Stimulated activated CD8-positive, alpha-beta memory T cell treated with anti-CD3 and anti-CD28 coated beads, Interleukin-7, amount 100 ng/mL, for 24 hours (primary cell): ENCODE results near the gene SLC2A10.

Source experiments
- DNase-seq: peaks from one replicate; pipeline ENCODE4 v3.0.0-alpha.2; 2020; ENCODE audit warnings: low read depth

The SLC2A10 gene

DNA sequence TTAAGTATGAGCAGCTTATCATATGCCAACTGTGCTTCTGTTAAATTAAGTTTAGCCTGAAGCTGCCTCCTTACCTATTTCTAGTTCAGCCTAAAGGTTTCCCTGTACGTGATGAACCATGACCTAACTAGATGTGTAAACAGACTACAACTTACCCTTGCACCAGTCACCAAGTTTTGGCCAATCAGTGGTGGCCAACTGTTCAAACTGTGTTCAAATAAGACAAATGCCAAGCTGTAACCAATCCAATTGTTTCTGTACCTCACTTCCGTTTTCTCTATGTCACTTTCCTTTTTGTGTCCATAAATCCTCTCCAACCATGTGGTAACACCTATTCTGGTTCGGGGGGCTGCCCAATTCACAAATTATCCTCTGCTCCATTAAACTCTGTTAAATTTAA, 6.0 kb upstream of the SLC2A10 start:
- no peak for DNase-seq

DNA sequence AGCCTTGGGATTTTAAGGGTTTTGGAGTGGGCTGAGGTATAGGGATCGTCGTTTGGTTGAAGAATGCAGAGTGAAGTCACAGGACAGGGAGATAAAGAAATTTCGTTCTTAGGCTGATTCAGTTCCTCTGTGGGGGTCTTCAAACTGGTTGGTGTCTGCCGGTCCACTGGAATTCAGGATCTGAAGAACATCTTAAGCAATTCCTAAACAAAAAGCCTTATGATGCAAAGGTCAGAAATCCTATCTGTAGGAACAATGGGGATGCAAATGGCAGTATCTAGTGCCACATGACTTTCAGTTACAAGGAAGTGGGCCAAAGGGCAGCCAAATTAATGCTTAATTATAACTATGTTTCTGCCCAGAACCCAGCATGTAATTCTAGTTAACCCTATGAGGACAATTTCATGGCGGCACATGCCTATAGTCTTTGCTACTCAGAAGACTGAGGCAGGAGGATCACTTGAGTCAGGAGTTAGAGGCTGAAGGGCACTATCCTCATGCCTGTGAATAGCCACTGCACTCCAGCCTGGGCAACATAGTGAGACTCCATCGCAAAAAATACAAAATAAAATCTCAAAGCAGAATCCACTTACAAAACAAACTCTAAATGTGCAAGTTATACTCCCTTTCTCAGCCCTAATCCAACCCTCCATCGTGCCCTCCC, 4.6 kb upstream of the SLC2A10 start:
- no peak for DNase-seq

DNA sequence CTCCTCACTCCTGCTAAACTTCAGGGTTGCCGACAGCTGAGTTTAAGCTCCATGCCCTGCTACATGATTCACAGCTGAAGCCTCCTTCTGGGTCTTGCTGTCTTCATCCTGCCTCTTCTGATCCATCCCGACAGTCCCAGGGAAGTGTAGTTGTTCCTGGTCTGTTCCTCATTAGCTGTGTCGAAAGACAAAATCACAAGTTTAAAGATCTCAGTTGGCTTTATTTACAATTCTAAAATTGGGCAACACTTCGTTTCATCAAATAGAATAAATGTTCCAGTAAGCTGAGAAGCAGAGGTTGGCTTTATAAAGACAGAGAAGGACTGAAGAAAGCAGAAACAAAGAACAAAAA, 4.1 kb upstream of the SLC2A10 start:
- no peak for DNase-seq

DNA sequence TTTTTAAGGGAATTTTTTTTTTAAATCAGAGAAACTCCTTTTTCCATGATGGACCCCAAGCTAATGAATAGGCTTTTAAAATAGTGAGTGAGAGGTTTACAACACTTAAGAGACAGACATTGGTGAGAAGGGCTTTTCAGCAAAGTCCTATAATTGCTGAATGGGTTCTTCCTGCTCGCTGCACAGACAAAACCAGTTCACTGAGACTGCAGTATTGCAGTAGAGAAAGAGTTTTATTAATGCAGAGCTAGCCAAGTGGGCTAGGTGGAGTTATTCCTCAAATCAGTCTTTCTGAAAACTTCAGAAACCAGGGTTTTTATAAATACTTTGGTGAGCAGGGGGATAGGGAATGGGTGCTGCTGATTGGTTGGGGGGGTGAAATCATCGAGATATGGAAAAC, 3.2 kb upstream of the SLC2A10 start:
- DNase-seq = no peak

DNA sequence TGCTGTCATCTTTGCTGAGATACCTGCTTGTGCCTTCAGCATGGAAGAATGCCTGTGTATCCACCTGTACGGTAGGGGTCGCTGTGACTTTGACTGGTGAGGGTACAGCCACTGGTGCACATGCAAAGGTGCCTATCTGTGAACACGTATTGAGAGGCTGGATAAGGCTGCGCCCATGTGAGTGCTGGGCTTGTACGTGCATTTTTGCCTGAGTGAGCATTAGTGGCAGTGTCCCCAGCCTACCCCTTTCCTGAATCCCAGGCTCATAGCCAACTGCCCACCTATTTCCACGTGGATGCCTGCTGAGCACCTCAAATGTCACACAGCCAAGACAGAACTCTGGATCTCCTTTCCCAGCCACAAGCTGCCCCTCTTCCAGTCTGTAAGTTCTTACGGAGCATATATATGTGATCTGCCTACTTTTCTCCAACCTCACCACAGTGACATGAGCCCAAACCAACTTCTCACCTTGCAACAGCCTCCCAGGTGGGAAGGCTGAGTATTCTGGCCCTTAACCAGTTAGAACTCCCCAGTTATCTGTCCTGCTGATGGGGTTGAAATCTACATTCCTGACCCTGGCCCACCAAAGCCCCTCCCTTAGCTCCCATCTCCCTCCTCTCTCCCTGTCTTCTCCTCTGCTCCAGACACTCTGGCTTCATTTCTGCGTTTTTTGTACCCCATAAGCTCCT, 1.1 kb upstream of the SLC2A10 start:
- no peak for DNase-seq

DNA sequence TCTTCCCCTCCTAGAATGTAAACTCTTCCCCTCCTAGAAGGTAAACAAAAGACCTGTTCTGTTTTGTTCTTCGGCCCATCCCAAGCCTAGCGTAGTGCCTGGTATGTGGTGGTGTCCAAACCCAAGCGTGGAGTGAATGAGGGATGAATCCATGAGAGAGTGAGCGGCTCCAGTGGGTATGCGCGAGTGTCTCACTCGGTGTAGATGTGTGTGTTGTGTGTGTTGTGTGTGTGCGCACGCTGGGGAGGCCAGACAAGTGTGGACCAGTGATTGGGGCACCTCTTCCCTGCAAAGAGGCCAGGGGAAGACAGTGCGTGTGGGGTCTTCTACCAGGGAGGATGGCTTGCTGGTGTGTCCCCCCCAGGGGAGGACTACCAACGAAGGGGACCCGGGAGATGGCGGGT, 392 bp upstream of the SLC2A10 start:
- no peak for DNase-seq

DNA sequence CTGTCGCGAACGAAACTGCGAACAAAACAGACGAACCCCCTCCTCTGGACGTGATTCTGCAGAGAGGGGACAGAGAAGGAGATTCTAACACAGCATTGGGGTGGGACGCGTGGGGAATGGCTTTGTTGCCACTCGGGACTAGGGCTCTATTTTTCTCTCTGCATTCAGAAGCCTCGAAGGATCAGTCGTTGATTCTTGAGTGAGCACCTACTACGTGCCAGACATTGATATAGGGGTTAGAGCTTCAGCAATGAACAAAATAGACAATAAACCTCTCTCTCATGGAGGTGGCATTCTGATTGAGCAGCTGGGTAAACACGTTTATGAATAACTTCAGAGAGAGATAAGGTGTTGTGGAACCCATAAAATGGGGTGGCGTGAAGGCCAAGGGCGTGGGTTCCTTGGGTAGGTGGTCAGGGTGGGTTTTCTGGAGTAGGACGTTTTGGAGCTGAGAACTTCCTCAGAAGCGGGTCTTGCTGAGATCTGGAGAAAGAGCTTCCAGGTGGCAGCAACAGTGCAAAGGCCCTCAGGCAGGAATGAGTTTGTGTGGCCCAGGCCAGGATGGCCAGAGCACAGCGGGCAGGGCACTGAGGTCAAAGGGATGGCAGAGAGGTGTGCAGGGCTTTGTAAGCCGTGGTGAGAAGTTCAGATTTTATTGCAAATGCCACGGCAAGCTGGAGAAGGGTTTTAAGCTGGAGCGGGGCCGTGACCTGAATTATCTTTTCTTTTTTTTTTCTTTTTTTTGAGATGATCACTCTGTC, 884 bp downstream of the SLC2A10 start:
- no peak for DNase-seq

DNA sequence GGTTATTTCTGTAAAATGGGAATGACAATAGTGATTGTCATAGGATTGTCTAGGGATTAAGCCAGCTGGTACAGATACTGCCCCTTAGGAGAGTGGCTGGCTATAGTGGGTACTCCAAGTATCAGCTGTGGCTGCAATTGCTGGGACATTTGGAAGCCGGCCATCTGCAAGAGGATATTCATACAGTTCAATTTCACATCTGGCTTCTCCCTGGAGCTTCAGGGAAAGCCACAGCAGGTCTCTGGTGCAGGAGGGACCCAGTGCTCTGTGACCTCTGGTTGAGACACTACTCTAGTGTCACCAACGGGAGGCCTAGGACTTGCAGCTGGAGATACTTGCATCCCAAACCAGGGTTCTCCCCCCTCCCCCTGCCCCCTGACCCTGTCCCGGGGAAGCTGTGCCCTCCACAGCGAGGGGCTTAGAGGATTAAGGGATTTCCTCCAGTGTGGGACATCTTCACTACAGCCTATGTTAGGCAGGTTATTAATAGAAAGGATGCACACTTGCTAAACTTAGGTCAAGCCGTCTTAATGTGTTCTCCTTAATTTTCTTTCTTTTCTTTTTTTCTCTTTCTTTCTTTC, 2.7 kb downstream of the SLC2A10 start:
- DNase-seq = no peak

DNA sequence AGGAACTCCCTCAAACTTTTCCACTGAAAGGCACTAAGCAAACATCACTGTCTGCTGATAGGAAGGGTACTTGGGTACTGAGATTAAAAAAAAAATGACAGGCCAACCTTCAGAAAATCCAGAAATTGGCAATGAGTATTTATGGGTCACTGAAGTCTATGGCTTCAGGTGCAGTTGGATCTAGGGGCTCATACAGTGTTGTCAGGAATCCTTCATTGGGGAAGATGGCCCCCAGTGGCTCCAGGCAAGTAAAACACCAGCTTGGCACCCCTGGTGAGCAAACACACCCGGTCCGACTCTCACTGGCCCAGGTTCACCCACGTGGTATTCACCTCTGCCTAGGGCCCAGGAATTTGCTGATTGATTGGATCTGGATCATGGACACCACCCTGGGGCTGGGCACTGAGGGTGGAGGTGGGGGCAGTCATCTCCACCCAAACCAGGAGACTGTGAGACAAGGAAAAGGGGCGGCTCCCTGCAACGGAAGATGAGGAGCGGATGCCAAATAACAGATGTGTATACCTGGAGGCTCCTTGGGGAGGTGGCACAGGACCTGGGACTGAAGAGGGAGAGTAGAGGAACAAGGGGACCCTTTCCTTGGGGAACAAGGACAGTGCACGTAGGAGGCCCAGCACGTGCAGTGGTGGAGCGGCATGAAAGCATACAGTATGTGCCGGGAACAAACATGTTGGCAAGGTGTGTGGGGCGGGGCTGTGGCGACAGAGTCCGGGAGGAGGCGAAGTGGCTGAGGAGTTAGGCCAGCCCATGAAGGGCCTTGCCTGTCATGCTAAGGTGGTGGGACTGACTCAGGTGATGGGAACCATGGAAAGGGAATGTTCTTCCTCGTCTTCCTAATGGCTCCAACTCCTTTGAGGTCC, 4.7 kb downstream of the SLC2A10 start:
- DNase-seq = no peak

DNA sequence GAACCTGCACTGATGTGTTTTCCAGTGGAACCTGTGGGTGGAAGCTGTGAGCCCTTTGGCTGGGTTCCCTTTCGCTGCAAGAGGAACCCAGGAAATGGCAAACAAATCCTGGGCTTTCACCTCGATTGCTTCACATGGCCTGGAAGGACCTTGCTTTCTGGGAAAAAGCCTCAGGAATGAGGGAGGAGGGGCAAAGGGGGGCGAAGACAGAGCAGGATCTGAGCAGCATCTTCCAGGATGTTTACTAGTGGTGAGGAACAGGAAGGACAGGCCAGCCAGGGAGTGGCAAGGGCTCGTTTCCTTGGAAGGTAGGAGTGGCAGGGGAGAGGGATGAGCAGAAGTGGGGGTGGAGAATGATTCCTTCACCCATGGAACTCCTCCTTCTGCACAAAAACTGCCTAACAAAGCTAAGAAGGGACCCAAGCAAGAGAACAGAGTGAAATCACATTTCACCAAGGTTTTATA, 5.9 kb downstream of the SLC2A10 start:
- no peak for DNase-seq

DNA sequence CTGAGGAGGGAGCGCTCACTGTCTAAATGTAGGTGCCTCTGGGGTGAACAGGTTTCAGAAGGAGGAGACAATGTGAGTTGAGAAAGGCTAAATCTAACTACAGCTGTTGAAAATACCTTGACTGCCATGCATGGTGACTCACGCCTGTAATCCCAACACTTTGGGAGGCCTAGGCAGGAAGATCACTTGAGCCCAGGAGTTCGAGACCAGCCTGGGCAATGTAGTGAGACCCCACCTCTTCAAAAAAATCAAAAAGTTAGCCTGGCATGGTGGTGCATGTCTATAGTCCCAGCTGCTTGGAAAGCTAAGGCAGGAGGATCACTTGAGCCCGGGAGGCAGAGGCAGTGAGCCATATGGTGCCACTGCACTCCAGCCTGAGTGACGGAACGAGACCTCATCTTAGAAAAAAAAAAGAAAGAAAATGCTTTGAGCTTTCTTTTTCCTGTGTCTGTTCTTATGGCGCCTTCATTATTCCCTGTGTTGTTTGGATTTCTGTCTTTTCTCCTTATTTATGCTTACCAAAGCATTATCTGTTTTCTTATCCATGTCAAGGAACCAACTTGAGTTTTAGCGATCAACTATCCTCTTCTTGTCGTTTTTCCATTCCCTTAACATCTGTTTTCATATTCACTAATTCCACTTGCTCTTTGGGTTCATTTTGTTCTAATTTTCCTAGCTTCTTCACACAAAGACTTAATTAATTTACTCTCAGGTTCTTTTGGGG, 8.5 kb downstream of the SLC2A10 start:
- DNase-seq = no peak

DNA sequence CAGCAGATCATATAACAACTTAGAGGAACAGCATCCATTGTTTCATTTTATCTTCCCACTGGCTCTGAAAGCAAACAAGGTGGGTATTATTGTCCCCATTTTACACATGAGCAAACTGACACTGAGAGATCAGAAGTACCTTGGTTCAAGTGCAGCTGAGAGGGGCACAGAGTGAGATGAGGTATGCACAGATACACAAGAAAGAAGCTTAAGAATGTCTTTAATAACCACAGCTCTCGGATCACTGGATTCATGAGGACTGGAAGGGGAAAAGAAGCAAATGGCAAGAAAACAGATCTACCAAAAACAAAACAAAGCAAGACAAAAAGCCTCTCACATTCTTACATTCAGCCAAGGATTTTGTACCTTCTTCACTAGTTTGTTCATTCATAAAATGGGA, 10.6 kb downstream of the SLC2A10 start:
- no peak for DNase-seq

DNA sequence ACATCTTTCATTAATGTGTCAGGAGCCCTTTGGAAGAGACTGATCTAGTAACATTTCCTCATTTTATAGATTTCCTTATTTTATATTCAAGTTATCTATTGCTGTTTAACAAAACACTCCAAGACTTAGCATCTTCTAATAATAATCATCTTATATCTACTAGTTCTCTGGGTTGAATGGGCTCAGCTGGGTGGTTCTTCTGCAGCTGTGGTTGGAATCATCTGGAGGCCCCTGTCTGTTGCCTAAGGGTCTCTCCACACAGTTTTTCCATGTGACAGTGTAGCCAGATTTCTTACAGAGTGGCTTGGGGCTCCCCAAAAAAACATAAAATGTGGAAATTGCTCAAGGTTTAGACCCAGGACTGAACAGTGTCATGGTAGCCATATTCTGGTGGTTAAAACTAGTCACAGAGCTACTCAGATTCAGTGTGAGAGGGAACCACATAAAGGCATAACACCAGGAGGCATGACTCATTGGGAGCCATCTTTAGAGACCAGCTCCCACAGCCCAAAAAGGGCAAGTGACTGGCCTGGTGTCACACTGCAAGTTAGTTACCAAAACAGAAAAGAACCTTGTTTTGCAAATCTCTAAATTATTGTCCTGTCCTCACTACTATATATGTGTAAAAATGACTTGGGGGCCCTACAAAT, 11.5 kb downstream of the SLC2A10 start:
- DNase-seq = no peak

DNA sequence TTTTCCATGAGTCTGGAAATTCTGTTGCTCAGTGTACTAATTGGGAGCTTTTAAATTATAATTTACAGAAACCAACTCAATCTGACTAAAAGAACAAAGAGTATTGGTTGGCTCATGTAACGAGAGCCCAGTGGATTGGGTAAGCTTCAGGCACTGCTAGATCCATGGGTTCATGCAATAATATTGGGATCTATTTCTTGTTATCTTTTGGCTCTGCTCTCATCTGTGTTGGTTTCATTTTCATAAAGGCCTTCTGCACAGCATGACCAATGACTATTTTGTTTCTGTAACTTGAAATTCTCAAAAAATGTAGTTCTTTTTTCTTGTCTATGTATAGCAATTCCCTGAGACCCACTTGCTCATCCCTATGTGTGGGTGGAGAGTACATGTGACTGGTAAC, 12.0 kb downstream of the SLC2A10 start:
- DNase-seq = no peak

DNA sequence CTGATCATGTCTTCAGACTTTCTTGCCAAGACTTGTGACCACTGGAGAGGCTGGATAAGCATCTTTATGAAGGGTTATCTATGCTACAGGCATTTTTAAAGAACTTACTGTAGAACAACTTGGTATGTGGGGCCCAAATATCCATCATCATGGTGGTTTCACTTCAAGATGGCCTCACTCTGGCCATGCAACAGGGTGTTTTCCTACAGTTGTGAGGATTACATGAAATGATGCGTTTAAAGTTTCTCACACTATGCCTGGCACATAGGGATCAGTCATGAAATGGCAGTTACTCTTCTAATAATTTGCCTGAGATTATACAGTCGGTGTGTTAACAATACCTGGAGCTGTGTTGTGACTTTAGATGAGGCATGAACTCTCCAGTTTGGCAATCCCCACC, 13.0 kb downstream of the SLC2A10 start:
- no peak for DNase-seq

DNA sequence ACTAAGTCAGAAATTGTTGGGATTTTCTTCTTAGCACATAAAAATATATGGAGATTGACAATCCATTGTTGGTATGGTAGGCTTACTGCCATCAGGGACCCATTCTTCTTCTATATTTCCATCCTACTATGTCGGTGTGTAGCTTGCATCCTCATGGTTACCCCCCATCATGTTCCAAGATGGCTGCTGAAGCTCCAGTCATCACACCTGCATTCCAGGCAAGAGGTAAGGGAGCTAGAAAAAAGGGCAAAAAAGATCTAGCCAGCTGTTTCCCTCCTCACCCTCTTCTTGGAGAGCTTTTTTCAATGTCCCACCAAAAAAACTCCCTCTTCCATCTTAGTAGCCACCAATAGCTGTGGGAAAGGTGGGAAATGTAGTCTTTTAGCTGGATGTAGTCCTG, 13.6 kb downstream of the SLC2A10 start:
- DNase-seq = no peak

DNA sequence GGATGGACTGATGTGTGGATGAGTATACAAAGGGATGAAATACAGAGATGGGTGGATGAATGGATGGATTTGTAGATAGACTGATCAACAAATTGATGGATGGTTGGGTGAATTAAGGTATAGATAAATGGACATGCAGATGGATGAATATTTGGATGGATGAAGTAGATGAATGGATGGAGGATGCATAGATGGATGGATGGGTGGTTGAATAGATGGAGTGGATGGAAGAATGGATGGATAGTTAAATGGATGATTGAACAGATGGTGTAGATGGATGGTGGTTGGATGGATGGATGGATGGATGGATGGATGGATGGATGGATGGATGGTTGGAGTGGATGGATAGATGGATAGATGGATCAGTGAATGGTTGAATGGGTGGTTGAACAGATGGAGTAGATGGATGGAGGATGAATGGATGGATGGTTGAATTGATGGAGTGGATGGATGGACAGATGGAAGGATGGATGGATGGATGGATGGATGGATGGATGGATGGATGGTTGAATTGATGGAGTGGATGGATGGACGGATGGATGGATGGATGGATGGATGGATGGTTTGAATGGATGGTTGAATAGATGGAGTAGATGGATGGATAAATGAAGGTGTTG, 15.0 kb downstream of the SLC2A10 start:
- DNase-seq = no peak

DNA sequence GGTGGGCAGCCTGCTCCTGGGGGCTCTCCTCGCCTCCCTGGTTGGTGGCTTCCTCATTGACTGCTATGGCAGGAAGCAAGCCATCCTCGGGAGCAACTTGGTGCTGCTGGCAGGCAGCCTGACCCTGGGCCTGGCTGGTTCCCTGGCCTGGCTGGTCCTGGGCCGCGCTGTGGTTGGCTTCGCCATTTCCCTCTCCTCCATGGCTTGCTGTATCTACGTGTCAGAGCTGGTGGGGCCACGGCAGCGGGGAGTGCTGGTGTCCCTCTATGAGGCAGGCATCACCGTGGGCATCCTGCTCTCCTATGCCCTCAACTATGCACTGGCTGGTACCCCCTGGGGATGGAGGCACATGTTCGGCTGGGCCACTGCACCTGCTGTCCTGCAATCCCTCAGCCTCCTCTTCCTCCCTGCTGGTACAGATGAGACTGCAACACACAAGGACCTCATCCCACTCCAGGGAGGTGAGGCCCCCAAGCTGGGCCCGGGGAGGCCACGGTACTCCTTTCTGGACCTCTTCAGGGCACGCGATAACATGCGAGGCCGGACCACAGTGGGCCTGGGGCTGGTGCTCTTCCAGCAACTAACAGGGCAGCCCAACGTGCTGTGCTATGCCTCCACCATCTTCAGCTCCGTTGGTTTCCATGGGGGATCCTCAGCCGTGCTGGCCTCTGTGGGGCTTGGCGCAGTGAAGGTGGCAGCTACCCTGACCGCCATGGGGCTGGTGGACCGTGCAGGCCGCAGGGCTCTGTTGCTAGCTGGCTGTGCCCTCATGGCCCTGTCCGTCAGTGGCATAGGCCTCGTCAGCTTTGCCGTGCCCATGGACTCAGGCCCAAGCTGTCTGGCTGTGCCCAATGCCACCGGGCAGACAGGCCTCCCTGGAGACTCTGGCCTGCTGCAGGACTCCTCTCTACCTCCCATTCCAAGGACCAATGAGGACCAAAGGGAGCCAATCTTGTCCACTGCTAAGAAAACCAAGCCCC, 16.0 kb downstream of the SLC2A10 start:
- no peak for DNase-seq

DNA sequence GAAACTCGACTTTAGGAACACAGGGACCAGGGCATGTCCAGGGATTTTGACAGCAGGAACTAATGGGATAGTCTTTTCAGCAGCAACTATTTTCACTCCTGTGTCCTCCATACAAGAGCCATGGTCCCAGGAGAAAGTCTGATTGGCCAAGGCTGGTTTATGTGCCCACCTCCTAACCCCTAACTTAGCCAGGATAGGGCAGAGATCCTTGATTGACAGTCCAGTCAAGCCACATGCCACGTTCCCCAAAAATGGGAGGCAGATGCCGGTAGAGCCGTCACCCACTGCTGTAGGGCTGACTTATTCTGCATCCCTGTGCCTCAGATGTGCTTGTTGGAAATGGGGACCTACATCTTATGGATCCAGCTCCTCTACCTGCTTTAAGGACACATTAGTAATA, 22.3 kb downstream of the SLC2A10 start:
- DNase-seq = no peak
